OCI-LY1 (cell line): ENCODE measurements around the gene CLEC3A.
"Not testable (repeated sequence)": the region's sequence is repeated elsewhere in the genome, so short reads cannot be mapped to it uniquely, and the experiment has no call there.

Source experiments
- H2AFZ ChIP-seq: fragments of 200-600 bp; sonication (generic), shearing (Covaris generic); 2 replicates; pipeline ENCODE4 v1.6.0; 2014; ENCODE audit warnings: antibody characterized with exemption, mild to moderate bottlenecking, low read length
- H3F3A ChIP-seq: fragments of 200-600 bp; sonication (generic), shearing (Covaris generic); 2 replicates; pipeline ENCODE4 v1.6.0; 2014; ENCODE audit warnings: mild to moderate bottlenecking, antibody characterized with exemption, low read length, moderate library complexity; ENCODE audit not compliant: insufficient read depth
- H3K27ac ChIP-seq: fragments of 200-600 bp; sonication (generic); 2 replicates; pipeline ENCODE4 v1.5.1; 2014; ENCODE audit warnings: low read length, mixed run types, mild to moderate bottlenecking, low read depth; ENCODE audit not compliant: poor library complexity, severe bottlenecking
- H3K27me3 ChIP-seq: fragments of 200-600 bp; sonication (generic); 2 replicates; pipeline ENCODE4 v1.6.0; 2014; ENCODE audit warnings: antibody characterized with exemption, mild to moderate bottlenecking, low read length, moderate library complexity; ENCODE audit not compliant: insufficient read depth
- H3K36me3 ChIP-seq: fragments of 200-600 bp; sonication (generic); 2 replicates; pipeline ENCODE4 v1.6.1; 2014; ENCODE audit warnings: mild to moderate bottlenecking, antibody characterized with exemption, low read length, moderate library complexity, mixed read lengths; ENCODE audit not compliant: insufficient read depth
- H3K4me1 ChIP-seq: fragments of 200-600 bp; sonication (generic); 2 replicates; pipeline ENCODE4 v1.5.1; 2014; ENCODE audit warnings: mild to moderate bottlenecking, low read length, moderate library complexity; ENCODE audit not compliant: insufficient read depth, severe bottlenecking
- H3K4me2 ChIP-seq: fragments of 200-600 bp; sonication (generic), shearing (Covaris generic); 2 replicates; pipeline ENCODE4 v1.6.1; 2014; ENCODE audit warnings: low read length
- H3K4me3 ChIP-seq: fragments of 200-600 bp; sonication (generic); 2 replicates; pipeline ENCODE4 v1.5.1; 2014; ENCODE audit warnings: low read length, low read depth, mild to moderate bottlenecking, mixed read lengths; ENCODE audit not compliant: poor library complexity, severe bottlenecking
- H3K79me2 ChIP-seq: fragments of 200-600 bp; shearing (Covaris generic); 2 replicates; pipeline ENCODE4 v1.6.1; 2016; ENCODE audit warnings: mixed run types, low read length, mixed read lengths; ENCODE audit not compliant: insufficient read depth
- H3K9ac ChIP-seq: fragments of 200-600 bp; sonication (generic), shearing (Covaris generic); 2 replicates; pipeline ENCODE4 v1.6.1; 2014; ENCODE audit warnings: mild to moderate bottlenecking, low read length, mixed read lengths
- H3K9me2 ChIP-seq: fragments of 200-600 bp; sonication (generic), shearing (Covaris generic); 2 replicates; pipeline ENCODE4 v1.6.1; 2014; ENCODE audit warnings: low read depth, mild to moderate bottlenecking, low read length, mixed read lengths
- H3K9me3 ChIP-seq: fragments of 200-600 bp; shearing (Covaris generic); 2 replicates; pipeline ENCODE4 v1.6.1; 2014; ENCODE audit warnings: low read length, mixed read lengths
- H4K20me1 ChIP-seq: fragments of 200-600 bp; sonication (generic), shearing (Covaris generic); 2 replicates; pipeline ENCODE4 v1.6.0; 2016; ENCODE audit warnings: mild to moderate bottlenecking, low read length; ENCODE audit not compliant: insufficient read depth
- EZH2 ChIP-seq: fragments of 200-600 bp; sonication (generic), shearing (Covaris generic); IDR thresholded peaks from 2 replicates; pipeline ENCODE4 v1.8.0; 2017; ENCODE audit warnings: borderline replicate concordance, mixed run types, mild to moderate bottlenecking, antibody characterized with exemption, low read length, moderate library complexity, mixed read lengths
- TF ChIP-seq, protein P1 (sequence below): fragments of 200-600 bp; sonication (generic), shearing (Covaris generic); IDR thresholded peaks from 2 replicates; pipeline ENCODE4 v1.5.1; 2017; ENCODE audit warnings: mild to moderate bottlenecking, antibody characterized with exemption, low read length, moderate library complexity, mixed read lengths

Gene CLEC3A

GRCh38 chr16:77987810-77988209 is 34.5 kb upstream of the CLEC3A start:
- H2AFZ ChIP-seq = no peak overlapping the region
- no peaks in the 10 kb centered on the region for H3K9me3 ChIP-seq
- no peaks in the 10 kb centered on the region for H3K4me1 ChIP-seq
- H3K27me3 ChIP-seq = no peaks in the 10 kb centered on the region
- no peaks in the 10 kb centered on the region for H3K9me2 ChIP-seq
- no peaks in the 10 kb centered on the region for H3K79me2 ChIP-seq
- H3K9ac ChIP-seq = no peak overlapping the region
- no peak overlapping the region for H3K27ac ChIP-seq
- no peaks in the 10 kb centered on the region for H3F3A ChIP-seq
- no peaks in the 10 kb centered on the region for H3K36me3 ChIP-seq
- no peaks in the 10 kb centered on the region for H4K20me1 ChIP-seq
- TF ChIP-seq, protein P1, sequence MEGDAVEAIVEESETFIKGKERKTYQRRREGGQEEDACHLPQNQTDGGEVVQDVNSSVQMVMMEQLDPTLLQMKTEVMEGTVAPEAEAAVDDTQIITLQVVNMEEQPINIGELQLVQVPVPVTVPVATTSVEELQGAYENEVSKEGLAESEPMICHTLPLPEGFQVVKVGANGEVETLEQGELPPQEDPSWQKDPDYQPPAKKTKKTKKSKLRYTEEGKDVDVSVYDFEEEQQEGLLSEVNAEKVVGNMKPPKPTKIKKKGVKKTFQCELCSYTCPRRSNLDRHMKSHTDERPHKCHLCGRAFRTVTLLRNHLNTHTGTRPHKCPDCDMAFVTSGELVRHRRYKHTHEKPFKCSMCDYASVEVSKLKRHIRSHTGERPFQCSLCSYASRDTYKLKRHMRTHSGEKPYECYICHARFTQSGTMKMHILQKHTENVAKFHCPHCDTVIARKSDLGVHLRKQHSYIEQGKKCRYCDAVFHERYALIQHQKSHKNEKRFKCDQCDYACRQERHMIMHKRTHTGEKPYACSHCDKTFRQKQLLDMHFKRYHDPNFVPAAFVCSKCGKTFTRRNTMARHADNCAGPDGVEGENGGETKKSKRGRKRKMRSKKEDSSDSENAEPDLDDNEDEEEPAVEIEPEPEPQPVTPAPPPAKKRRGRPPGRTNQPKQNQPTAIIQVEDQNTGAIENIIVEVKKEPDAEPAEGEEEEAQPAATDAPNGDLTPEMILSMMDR = no peak
- no peak for TF ChIP-seq EZH2
- H3K4me3 ChIP-seq = no peak overlapping the region
- H3K4me2 ChIP-seq = no peak overlapping the region

- Histone ChIP-seq H2AFZ (no peak overlapping the region), H3K4me2 (no peak overlapping the region), H3K79me2 (no peaks in the 10 kb centered on the region), H3K9me2 (no peaks in the 10 kb centered on the region), H3K9ac (no peak overlapping the region), H4K20me1 (no peaks in the 10 kb centered on the region), H3K4me1 (no peaks in the 10 kb centered on the region), H3F3A (no peaks in the 10 kb centered on the region), H3K36me3 (no peaks in the 10 kb centered on the region), H3K4me3 (no peak overlapping the region), H3K27me3 (no peaks in the 10 kb centered on the region), H3K27ac (no peak overlapping the region), H3K9me3 (no peaks in the 10 kb centered on the region)
- TF ChIP-seq, protein P1 = no peak
- TF ChIP-seq EZH2 = no peak
These were observed 32.5 kb upstream of the CLEC3A start for GRCh38 chr16:77989846-77990245.

GRCh38 chr16:77991701-77992100 is 30.6 kb upstream of the CLEC3A start:
- Histone ChIP-seq H3K4me3 (no peak overlapping the region), H3K79me2 (no peaks in the 10 kb centered on the region), H3K4me1 (no peaks in the 10 kb centered on the region), H3K27me3 (no peaks in the 10 kb centered on the region), H3K27ac (no peak overlapping the region), H3K9me2 (no peaks in the 10 kb centered on the region), H3K9ac (no peak overlapping the region), H2AFZ (no peak overlapping the region), H4K20me1 (no peaks in the 10 kb centered on the region), H3K4me2 (no peak overlapping the region), H3F3A (no peaks in the 10 kb centered on the region), H3K9me3 (no peaks in the 10 kb centered on the region), H3K36me3 (no peaks in the 10 kb centered on the region)
- TF ChIP-seq, protein P1 = no peak
- TF ChIP-seq EZH2 = no peak

DNA sequence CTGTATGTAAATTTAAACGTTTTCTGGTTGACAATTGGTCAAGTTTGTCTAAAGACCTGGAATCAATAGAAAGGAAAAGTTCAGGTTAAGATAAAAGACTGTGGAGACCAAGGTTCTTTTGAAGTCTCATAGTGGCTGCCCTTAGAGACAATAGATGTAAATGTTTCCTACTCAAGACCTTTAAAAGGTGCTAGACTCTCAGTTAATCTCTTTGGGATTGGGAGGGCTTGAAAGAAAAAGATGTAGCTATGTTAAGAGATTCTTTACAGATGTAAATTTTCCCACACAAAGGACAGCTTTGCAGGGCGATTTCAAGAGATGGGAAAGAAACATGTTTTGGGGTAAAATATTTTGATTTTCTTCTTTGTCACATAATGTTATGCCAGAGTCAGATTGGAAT is 30.0 kb upstream of the CLEC3A start:
- not testable (repeated sequence) for H4K20me1 ChIP-seq, H3F3A ChIP-seq, H2AFZ ChIP-seq, H3K27me3 ChIP-seq, H3K36me3 ChIP-seq, H3K9me3 ChIP-seq, H3K4me3 ChIP-seq, H3K9ac ChIP-seq, H3K27ac ChIP-seq, H3K9me2 ChIP-seq, H3K79me2 ChIP-seq, H3K4me2 ChIP-seq, H3K4me1 ChIP-seq
